HPDE6-E6E7 (cell line): ENCODE measurements around the gene RPL21.
"Not testable (repeated sequence)": the region's sequence is repeated elsewhere in the genome, so short reads cannot be mapped to it uniquely, and the experiment has no call there.

Source experiments
- DNase-seq: peaks from one replicate; pipeline ENCODE4 v3.0.0; 2011; ENCODE audit warnings: missing footprints; ENCODE audit errors: extremely low spot score

The RPL21 gene

DNA sequence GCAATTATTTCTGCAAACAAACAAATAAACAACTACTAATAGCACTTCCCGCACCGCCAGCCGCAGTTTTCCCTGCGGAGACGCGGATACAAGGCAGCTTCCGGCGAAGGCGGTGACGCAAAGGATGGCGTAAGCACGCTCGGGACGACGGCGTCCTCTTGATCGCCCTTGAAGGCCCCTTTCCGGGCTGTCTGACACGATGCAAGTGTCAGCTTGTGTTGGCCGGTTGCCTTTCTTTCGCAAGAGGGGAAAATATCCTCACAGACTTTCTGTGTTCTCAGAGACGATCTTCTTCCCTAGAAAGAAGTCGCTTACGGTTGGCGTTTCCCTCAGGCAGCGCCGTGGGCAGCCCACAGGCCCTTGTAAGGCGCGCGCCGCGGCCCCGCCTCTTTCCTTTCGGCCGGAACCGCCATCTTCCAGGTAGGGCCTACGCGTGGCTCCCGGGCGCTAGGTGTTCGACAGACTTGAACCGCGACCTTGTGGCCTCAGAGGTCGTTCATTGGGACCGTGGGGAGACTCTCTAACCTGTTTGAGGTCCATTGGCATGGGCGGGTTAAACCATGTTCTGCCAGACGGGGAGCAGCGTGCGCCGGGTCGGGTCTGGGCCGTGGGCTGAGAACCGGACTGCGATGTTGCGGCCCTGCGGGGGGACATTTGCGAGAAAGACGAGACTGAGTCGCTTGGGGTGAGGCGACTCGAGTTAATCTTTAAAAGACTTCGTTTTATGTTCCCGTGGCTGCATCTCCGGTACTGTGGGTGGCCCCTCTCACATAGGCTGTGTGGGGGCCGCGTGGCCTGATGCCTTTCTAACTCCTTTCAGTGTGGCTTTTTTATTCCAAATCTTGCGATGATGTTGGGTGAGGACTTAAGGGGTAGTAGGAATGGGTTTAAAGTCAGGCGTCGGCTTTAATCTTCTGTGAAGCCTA lies at the start of gene RPL21:
RPL21 (plus strand) TSS at position 393 of the 926 bp plus-strand sequence. CDS start 2,219 bp downstream, outside the sequence.
- DNase-seq: peak; percentile 47

- DNase-seq: no peak
Measured at GRCh38 chr13:27201661-27202060, 49.7 kb upstream of the RPL21 start.

GRCh38 chr13:27203186-27203585 lies 48.2 kb upstream of the RPL21 start:
- DNase-seq: no peak

- DNase-seq: no peak
Measured at GRCh38 chr13:27203854-27204253, 47.5 kb upstream of the RPL21 start.

GRCh38 chr13:27208514-27208913 lies 42.8 kb upstream of the RPL21 start:
- DNase-seq: no peak

DNA sequence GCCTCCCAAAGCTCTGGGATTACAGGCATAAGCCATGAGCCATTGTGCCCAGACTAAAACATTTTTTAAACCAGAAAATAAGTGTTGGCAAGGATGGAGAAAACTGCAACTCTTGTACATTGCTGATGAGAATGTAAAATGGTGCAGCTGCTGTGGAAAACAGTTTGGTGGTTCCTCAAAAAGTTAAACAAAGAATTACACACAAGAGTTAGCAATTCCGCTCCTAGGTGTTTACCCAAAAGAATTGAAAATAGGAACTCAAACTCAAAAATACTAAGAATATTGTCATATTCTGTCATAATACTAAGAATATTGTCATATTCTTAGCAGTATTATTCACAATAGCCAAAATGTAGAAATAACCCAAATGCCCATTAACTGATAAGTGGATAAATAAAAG lies 40.1 kb upstream of the RPL21 start:
- DNase-seq: no peak

DNA sequence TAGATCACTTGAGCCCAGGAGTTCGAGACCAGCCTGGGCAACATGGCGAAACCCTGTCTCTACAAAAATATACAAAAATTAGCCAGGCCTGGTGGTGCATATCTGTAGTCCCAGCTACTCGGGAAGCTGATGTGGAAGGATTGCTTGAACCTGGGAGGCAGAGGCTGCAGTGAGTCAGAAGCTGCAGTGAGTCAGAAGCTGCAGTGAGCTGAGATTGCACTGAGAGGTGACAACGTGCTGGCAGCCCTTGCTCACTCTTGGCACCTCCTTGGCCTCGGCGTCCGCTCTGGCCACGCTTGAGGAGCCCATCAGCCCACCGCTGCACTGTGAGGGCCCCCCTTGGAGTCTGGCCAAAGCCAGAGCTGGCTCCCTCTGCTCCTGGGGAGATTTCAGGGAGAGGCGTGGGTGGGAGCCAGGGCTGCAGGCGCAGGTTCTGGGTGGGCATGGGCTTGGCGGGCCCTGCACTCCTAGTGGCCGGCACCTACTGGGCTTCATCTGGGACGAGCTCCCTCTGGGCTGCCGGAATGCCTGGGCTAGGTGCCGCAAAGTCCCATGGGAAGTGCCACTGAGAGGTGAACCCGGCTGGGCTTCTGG lies 39.5 kb upstream of the RPL21 start:
- no peak for DNase-seq

DNA sequence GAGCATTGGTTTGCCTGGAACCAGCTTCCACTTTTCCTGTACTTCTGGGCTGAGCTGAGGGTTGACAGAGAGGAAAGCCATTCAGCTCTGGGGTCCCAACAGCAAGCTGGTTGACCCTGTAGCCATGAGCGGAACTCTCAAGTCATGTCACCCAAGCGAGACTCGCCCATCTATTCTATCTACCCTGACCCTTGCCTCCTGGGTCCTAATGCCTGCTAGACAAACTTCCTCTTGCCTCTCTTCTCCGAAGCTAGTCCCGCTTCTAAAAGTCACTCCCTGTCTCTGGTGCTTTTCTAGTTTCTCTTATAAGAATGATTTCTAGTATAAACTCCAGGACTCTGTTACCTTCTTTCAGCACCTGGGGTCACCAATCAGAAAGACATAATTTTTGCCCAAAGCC lies 38.0 kb upstream of the RPL21 start:
- not testable (repeated sequence) for DNase-seq

DNA sequence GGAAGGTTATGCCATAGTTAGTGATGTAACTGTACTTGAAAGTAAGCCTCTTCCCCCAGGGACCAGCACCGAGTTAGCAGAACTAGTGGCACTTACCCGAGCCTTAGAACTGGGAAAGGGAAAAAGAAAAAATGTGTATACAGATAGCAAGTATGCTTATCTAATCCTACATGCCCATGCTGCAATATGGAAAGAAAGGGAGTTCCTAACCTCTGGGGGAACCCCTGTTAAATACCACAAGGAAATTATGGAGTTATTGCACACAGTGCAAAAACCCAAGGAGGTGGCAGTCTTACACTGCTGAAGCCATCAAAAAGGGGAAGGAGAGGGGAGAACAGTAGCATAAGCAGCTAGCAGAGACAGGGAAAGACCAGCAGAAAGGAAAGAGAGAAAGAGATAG lies 33.6 kb upstream of the RPL21 start:
- not testable (repeated sequence) for DNase-seq

- not testable (repeated sequence) for DNase-seq
Measured at GRCh38 chr13:27218861-27219260, 32.5 kb upstream of the RPL21 start.

DNA sequence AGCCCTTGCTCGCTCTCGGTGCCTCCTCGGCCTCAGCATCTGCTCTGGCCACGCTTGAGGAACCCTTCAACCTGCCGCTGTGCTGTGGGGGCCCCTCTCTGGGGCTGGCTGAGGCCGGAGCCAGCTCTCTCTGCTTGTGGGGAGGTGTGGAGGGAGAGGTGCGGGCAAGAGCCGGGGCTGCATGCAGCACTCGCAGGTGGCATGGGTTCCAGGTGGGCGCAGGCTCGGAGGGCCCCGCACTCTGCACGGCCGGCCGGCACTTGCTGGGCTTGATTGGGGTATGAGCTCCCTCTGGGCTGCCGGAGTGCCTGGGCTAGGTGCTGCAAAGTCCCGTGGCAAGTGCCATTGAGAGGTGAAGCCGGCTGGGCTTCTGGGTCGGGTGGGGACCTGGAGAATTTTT lies 31.7 kb upstream of the RPL21 start:
- no peak for DNase-seq

DNA sequence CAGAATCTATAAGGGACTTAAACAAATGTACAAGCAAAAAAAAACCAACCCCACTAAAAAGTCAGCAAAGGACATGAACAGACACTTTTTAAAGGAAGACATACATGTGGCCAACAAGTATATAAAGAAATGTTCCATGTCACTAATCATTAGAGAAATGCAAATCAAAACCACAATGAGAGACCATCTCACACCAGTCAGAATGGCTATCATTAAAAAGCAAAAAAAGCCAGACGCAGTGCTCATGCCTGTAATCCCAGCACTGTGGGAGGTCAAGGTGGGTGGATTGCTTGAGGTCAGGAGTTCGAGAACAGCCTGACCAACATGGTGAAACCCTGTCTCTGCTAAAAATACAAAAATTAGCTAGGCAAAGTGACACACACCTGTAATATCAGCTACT lies 29.3 kb upstream of the RPL21 start:
- not testable (repeated sequence) for DNase-seq

DNA sequence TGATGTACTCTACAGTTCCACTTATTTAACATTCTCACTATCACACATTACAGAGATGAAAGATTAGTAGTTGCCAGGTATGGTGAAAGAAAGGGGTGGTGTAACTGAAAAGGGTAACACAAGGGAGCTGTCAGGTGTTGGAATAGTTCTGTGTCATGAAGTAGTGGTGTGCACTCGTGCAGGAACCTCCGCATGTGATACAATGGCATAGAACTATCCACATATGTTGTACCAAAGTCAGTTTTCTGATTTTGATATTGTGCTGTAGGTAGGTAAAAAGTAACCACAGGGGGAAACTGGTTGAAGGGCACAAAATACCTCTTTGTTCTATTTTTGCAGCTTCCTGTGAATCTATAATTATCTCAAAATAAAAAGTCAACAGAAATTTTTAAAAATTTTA lies 24.4 kb upstream of the RPL21 start:
- no peak for DNase-seq

DNA sequence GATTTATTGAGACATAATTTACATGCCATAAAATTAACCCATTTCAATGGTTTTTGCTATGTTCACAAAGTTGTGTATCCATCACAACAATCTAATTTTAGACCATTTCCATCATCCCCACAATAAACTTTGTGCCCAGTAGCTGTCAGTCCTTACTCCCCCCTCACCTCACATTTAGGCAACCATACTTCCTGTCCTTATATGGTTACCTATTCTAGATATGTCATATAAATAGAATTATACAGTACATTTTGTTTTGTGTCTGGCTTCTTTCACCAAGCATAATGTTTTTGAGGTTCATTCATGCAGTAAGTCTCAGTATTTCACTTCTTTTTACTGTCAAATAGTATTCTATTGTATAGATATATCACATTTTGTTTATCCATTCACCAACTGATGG lies 23.2 kb upstream of the RPL21 start:
- DNase-seq: no peak

DNA sequence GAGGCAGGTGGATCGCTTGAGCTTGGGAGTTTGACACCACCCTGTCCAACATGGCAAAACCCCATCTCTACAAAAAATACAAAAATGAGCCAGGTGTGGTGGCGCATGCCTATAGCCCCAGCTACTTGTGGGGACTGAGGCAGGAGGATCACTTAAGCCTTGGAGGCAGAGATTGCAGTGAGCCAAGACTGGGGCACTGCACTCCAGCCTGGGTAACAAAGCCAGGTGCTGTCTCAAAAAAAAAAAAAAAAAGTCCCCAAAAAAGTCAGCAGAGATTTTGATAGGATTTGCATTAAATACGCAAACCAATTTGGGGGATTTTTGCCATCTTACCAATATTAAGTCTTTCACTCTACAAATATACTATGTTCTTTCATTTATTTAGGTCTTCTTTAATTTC lies 21.7 kb upstream of the RPL21 start:
- DNase-seq: no peak

DNA sequence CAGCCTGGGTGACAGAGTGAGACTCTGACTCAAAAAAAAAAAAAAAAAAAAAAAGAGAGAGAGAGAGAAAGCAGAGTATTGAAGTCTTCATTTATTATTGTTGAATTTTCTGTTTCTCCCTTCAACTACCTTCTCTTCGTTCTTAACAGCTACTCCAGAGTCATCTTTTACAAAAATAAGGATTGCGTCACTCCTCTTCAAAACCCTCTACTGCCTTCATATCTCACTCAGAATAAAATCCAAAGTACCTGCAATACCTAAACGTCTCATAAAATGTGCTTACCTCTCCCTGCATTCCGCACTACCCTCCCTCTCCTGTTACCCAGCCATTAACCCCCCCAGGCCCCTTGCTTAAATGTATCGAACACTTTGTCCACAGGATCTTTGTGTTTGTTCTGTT lies 17.4 kb upstream of the RPL21 start:
- DNase-seq: no peak

- DNase-seq: no peak
Measured at GRCh38 chr13:27236478-27236877, 14.9 kb upstream of the RPL21 start.

- DNase-seq: no peak
Measured at GRCh38 chr13:27242702-27243101, 8.7 kb upstream of the RPL21 start.

GRCh38 chr13:27245610-27246009 lies 5.7 kb upstream of the RPL21 start:
- DNase-seq: no peak

- DNase-seq: no peak
Measured at GRCh38 chr13:27250833-27251165, 559 bp upstream of the RPL21 start.

GRCh38 chr13:27252467-27252866 lies 1.1 kb downstream of the RPL21 start:
- no peak for DNase-seq

GRCh38 chr13:27257233-27257568 lies 5.8 kb downstream of the RPL21 start:
- no peak for DNase-seq

GRCh38 chr13:27257648-27258253 lies 6.4 kb downstream of the RPL21 start:
- no peak for DNase-seq
